ENCODE results near the gene NTN1. TPM values are rescaled to one million over a fixed set of nuclear protein-coding genes. Genes with fewer than 3 reads are reported as not detected.

NTN1 gene
- total RNA-seq, 1 donor from 2014 or later, result 1.1 TPM

GRCh38 chr17:9051561-9051960 is 30.3 kb downstream of the NTN1 start:
- Mint-ChIP-seq H3K4me3 (no peak overlapping the region), H3K4me1 (no peaks in the 10 kb centered on the region), H3K9me3 (peaks cover 2% of the 10 kb centered on the region), H3K36me3 (ENCODE audit: low read depth) (no peaks in the 10 kb centered on the region), H3K27ac (no peak overlapping the region), H3K27me3 (peaks cover 7% of the 10 kb centered on the region)
- DNase-seq (no peak), ATAC-seq (ENCODE audit: low read depth) (no peak)
- no peak for TF ChIP-seq CTCF (IDR thresholded peaks at IDR 0.05)
- intact Hi-C loops (cut with micrococcal nuclease), result no loop called here
- CTCF ChIA-PET, result no interaction called here
- POLR2A ChIA-PET, result no interaction called here

- H3K27ac Mint-ChIP-seq, result no peak overlapping the region
- no peaks in the 10 kb centered on the region for H3K36me3 Mint-ChIP-seq (ENCODE audit: low read depth)
- no peaks in the 10 kb centered on the region for H3K4me1 Mint-ChIP-seq
- no peak for DNase-seq
- POLR2A ChIA-PET, result no interaction called here
- H3K27me3 Mint-ChIP-seq, result peaks cover 1% of the 10 kb centered on the region
- TF ChIP-seq CTCF (IDR thresholded peaks at IDR 0.05), result no peak
- peaks cover 2% of the 10 kb centered on the region for H3K9me3 Mint-ChIP-seq
- intact Hi-C loops (cut with micrococcal nuclease), result no loop called here
- ATAC-seq (ENCODE audit: low read depth), result no peak
- no peak overlapping the region for H3K4me3 Mint-ChIP-seq
- CTCF ChIA-PET, result no interaction called here
These were observed 31.6 kb downstream of the NTN1 start for GRCh38 chr17:9052921-9053320.

GRCh38 chr17:9053406-9053805 is 32.1 kb downstream of the NTN1 start:
- Mint-ChIP-seq H3K4me1 (no peaks in the 10 kb centered on the region), H3K9me3 (peaks cover 2% of the 10 kb centered on the region), H3K27ac (no peak overlapping the region), H3K36me3 (ENCODE audit: low read depth) (no peaks in the 10 kb centered on the region), H3K27me3 (peaks cover 1% of the 10 kb centered on the region), H3K4me3 (no peak overlapping the region)
- CTCF ChIA-PET, result no interaction called here
- TF ChIP-seq CTCF (IDR thresholded peaks at IDR 0.05), result no peak
- DNase-seq, result no peak
- ATAC-seq (ENCODE audit: low read depth), result no peak
- intact Hi-C loops (cut with micrococcal nuclease), result no loop called here
- POLR2A ChIA-PET, result no interaction called here

GRCh38 chr17:9054126-9054975 is 33.0 kb downstream of the NTN1 start:
- Mint-ChIP-seq H3K4me1 (no peaks in the 10 kb centered on the region), H3K9me3 (no peaks in the 10 kb centered on the region), H3K27me3 (peaks cover 1% of the 10 kb centered on the region), H3K27ac (no peak overlapping the region), H3K36me3 (ENCODE audit: low read depth) (no peaks in the 10 kb centered on the region), H3K4me3 (no peak overlapping the region)
- intact Hi-C loops (cut with micrococcal nuclease), result no loop called here
- ATAC-seq (ENCODE audit: low read depth) (no peak), DNase-seq (no peak)
- CTCF ChIA-PET, result no interaction called here
- TF ChIP-seq CTCF (IDR thresholded peaks at IDR 0.05), result no peak
- POLR2A ChIA-PET, result no interaction called here

- peaks cover 1% of the 10 kb centered on the region for H3K27me3 Mint-ChIP-seq
- no peak for ATAC-seq (ENCODE audit: low read depth)
- ChIA-PET CTCF (no interaction called here), POLR2A (no interaction called here)
- no peak overlapping the region for H3K27ac Mint-ChIP-seq
- TF ChIP-seq CTCF (IDR thresholded peaks at IDR 0.05), result no peak
- intact Hi-C loops (cut with micrococcal nuclease), result no loop called here
- H3K36me3 Mint-ChIP-seq (ENCODE audit: low read depth), result no peaks in the 10 kb centered on the region
- DNase-seq, result no peak
- no peaks in the 10 kb centered on the region for H3K4me1 Mint-ChIP-seq
- no peak overlapping the region for H3K4me3 Mint-ChIP-seq
- no peaks in the 10 kb centered on the region for H3K9me3 Mint-ChIP-seq
These were observed 34.0 kb downstream of the NTN1 start for GRCh38 chr17:9055281-9055680.
